Effector memory CD4-positive, alpha-beta T cell (primary cell): ENCODE data around the gene B3GAT1.
"Not testable (repeated sequence)": the region's sequence is repeated elsewhere in the genome, so short reads cannot be mapped to it uniquely, and the experiment has no call there.

Experiments
- DNase-seq, 3 donors: peaks; one replicate each; pipeline ENCODE4 v3.0.0-alpha.2; 2020
- H3K27ac ChIP-seq: 2 replicates; pipeline ENCODE4 v1.7.0; 2013; ENCODE audit warnings: mild to moderate bottlenecking, low read length, moderate library complexity; ENCODE audit not compliant: insufficient read depth, poor library complexity, severe bottlenecking
- H3K27me3 ChIP-seq: replicated peaks from 2 replicates; pipeline ENCODE4 v1.7.0; 2013; ENCODE audit warnings: mild to moderate bottlenecking, low read length; ENCODE audit not compliant: insufficient read depth, control insufficient read depth, poor library complexity, severe bottlenecking
- H3K36me3 ChIP-seq: 2 replicates; pipeline ENCODE4 v1.7.0; 2013; ENCODE audit warnings: mild to moderate bottlenecking, low read length, moderate library complexity; ENCODE audit not compliant: control insufficient read depth, insufficient read depth
- H3K4me1 ChIP-seq: 2 replicates; pipeline ENCODE4 v1.7.0; 2013; ENCODE audit warnings: low read length, mild to moderate bottlenecking; ENCODE audit not compliant: control insufficient read depth, insufficient read depth, poor library complexity, severe bottlenecking
- H3K4me3 ChIP-seq: 2 replicates; pipeline ENCODE4 v1.7.0; 2013; ENCODE audit warnings: low read length, low read depth, mild to moderate bottlenecking; ENCODE audit not compliant: insufficient read depth, poor library complexity, severe bottlenecking
- H3K9me3 ChIP-seq: 2 replicates; pipeline ENCODE4 v1.7.0; 2013; ENCODE audit warnings: mild to moderate bottlenecking, low read length, moderate library complexity; ENCODE audit not compliant: control insufficient read depth

B3GAT1 gene

DNA sequence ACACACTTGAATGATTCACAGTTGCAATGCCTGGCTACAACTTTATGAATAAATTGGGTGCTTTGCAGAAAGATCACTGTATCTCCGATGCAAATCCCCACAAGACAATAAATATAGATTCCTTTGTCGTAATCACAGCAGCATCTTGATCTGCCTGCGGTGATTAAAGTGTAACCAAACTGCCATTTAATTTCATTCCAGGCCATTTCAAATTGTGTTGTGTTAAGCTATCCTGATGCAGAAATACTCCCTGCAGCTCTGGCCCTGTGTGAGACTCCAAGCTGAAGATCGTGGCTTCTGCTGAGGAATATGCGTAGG, 40.8 kb upstream of the B3GAT1 start:
- no peaks in the 10 kb centered on the region for H3K4me1 ChIP-seq
- H3K27me3 ChIP-seq = no peaks in the 10 kb centered on the region
- DNase-seq = no peak
- no peak overlapping the region for H3K4me3 ChIP-seq
- no peak overlapping the region for H3K27ac ChIP-seq
- H3K9me3 ChIP-seq = peaks cover under 1% of the 10 kb centered on the region
- H3K36me3 ChIP-seq = no peaks in the 10 kb centered on the region

DNA sequence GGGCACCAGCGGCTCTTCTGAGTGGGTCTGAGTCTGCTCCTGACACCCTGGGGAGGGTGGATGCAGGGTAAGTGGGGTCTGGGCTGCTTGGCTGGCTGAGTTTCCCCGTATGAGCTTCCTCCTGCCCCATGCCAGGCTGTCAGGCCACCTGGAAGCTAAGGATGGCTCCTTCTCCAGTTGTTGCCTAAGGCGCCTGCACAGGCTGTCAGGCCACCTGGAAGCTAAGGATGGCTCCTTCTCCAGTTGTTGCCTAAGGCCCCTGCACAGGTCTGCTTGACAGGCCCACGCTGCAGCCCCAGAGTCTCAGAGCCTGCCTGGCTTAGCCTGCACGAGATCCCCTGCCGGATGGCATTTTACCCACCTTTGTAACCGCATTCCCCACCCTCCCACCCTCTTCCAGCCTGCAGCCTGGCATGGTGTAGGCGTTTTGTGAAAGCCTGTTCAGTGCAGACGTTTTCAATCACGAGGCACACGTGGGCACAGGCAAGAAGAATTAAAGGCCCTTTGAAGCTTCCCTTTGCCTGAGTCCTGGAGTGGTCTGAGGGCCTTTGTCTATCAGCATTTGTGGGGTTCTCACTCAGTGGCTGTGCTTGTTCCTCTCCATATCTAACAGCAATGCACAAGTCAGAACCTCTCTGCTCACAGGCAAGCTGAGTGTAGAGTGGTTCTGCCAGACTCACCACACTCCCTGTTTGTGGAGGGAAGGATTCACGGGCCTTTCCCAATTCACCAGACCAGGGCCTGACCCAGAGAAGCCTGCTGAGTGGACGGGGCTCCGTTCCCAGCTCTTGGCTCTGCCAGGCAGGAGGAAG, 40.2 kb upstream of the B3GAT1 start:
- Histone ChIP-seq H3K27me3 (no peaks in the 10 kb centered on the region), H3K36me3 (no peaks in the 10 kb centered on the region), H3K4me3 (no peak overlapping the region), H3K27ac (no peak overlapping the region), H3K4me1 (no peaks in the 10 kb centered on the region), H3K9me3 (no peaks in the 10 kb centered on the region)
- no peak for DNase-seq

DNA sequence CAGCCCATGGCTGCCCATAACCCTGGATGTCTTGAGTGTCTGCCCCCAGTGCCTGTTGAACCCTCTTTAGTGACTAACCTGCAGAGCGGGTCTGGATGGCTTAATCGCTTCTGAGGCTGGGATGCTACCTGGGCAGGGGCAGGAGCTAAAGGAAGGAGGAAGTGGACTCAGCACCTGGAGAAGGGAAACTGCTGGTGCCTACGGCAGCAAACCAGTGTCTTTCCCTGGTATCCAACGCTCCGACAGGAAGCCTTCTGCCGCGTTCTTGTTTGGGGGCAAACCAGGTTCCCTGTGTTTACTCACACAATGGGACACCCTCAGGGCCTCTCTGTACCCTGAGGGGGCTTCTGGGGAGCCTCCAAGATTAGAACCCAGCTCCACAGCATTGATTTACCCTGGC, 38.1 kb upstream of the B3GAT1 start:
- H3K27me3 ChIP-seq = no peaks in the 10 kb centered on the region
- H3K4me3 ChIP-seq = no peak overlapping the region
- no peaks in the 10 kb centered on the region for H3K36me3 ChIP-seq
- no peaks in the 10 kb centered on the region for H3K9me3 ChIP-seq
- H3K4me1 ChIP-seq = no peaks in the 10 kb centered on the region
- H3K27ac ChIP-seq = no peak overlapping the region
- DNase-seq = no peak

DNA sequence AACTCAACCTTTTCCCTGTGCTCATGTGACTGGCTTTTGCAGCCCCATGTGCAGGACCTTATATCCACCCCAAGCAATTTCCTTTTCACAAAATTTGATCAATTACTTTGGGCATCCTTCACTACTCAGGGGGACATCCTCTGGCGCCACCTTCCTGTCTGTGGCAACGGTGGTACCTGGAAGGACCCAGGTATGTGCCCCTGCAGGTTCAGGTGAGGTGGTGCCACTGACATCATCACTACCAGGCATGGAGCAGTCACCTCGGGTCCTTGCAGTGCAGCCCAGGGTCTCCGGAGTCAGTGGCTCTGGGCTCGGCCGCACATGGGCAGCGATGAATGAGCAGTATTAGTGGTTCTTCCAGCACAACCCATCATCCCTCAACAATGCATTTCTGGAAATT, 37.7 kb upstream of the B3GAT1 start:
- no peak for DNase-seq
- no peak overlapping the region for H3K27ac ChIP-seq
- H3K9me3 ChIP-seq = no peaks in the 10 kb centered on the region
- no peak overlapping the region for H3K4me3 ChIP-seq
- H3K36me3 ChIP-seq = no peaks in the 10 kb centered on the region
- H3K4me1 ChIP-seq = no peaks in the 10 kb centered on the region
- no peaks in the 10 kb centered on the region for H3K27me3 ChIP-seq

DNA sequence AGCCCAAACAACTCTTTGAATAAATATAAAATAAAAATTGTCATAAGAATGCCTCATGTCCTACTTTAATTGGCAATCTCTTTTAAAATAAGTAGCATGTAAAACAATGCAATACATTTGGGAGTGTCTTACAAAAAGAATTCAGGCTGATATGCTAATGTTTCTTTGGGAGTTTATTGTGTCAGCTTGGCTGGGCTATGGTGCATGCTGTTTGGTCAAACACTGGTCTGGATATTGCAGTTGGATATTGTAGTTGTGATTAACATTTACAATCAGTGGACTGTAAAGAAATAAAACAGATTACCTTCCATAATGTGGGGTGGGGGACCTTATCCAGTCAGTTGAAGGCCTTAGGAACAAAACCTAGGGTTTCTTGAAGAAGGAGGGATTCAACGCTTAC, 37.0 kb upstream of the B3GAT1 start:
- DNase-seq = no peak
- H3K4me1 ChIP-seq = no peaks in the 10 kb centered on the region
- H3K36me3 ChIP-seq = no peaks in the 10 kb centered on the region
- no peaks in the 10 kb centered on the region for H3K9me3 ChIP-seq
- no peak overlapping the region for H3K27ac ChIP-seq
- H3K4me3 ChIP-seq = no peak overlapping the region
- H3K27me3 ChIP-seq = no peaks in the 10 kb centered on the region

DNA sequence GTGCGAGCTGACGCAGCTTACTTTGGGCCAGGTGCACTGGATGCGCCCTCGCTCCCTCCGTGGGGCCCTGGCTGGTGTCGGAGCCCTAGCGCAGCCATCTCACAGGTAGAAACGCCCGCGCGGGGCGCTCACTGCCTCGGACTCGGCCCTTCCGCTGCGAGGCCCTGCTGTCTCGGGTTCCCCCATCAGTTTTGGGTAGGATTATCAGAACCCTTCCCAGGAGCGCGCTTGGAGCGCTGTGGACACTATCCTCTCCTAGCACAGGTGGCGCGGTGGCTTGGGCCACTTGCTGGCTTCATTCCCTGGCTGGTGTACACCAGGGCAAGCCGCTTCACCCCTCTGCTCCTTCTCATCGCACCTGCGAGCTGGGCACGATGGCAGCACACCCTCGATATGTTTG, 35.7 kb upstream of the B3GAT1 start:
- no peak overlapping the region for H3K27ac ChIP-seq
- no peaks in the 10 kb centered on the region for H3K36me3 ChIP-seq
- DNase-seq = no peak
- no peaks in the 10 kb centered on the region for H3K27me3 ChIP-seq
- H3K4me3 ChIP-seq = no peak overlapping the region
- H3K4me1 ChIP-seq = no peaks in the 10 kb centered on the region
- H3K9me3 ChIP-seq = no peaks in the 10 kb centered on the region

DNA sequence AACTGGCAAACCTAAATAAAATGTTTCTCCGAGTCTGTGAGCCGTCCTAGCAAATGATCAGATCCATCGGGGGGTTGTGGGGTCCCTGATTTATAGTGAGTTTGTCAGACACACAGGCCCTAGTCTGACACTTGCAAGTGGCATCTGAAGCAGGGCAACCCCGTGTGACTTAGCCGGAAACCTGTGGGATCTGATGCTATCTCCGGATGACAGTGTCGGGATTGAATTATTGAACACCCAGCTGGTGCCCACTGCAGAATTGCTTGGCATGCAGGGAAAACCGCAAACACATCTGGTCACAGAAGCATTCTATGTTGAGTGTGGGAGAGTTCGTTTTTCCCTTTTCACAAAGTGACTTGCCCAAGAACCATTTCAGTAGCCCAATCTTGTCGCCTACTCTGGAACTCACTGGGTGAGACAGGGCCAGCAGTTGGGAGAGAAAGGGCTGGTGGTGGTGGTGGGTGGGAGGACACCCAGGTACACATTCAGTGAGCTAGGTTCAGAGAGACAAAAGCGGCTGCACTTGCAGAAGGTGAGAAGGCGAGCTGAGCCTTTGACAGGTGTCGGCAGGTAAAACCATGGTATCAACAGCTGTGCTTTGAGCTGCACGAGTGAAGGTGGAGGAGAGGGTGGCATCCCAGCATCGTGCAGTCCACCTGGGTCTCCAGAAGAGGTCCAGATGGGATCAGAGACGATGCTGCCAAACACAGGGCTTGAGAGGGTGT, 33.7 kb upstream of the B3GAT1 start:
- Histone ChIP-seq H3K36me3 (no peaks in the 10 kb centered on the region), H3K4me3 (no peak overlapping the region), H3K4me1 (no peaks in the 10 kb centered on the region), H3K9me3 (no peaks in the 10 kb centered on the region), H3K27ac (no peak overlapping the region), H3K27me3 (no peaks in the 10 kb centered on the region)
- no peak for DNase-seq

DNA sequence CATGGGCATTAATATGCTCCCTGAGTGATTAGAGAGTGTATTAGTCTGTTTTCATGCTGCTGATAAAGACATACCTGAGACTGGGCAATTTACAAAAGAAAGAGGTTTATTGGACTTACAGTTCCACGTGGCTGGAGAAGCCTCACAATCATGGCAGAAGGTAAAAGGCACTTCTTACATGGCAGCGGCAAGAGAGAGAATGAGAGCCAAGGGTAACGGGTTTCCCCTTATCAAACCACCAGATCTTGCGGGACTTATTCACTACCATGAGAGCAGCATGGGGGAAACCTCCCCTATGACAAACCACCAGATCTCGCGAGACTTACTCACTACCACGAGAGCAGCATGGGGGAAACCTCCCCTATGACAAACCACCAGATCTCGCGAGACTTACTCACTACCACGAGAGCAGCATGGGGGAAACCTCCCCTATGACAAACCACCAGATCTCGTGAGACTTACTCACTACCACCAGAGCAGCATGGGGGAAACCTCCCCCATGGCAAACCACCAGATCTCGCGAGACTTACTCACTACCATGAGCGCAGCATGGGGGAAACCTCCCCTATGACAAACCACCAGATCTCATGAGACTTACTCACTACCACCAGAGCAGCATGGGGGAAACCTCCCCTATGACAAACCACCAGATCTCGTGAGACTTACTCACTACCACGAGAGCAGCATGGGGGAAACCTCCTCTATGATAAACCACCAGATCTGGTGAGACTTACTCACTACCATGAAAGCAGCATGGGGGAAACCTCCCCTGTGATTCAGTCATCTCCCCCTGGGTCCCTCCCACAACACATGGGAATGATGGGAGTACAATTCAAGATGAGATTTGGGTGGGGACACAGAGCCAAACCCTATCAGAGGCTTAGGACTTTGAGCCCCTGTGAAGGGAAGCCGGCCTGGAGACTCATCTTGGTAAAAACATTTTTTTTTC, 32.4 kb upstream of the B3GAT1 start:
- DNase-seq, H3K36me3 ChIP-seq, H3K27me3 ChIP-seq, H3K4me3 ChIP-seq, H3K9me3 ChIP-seq, H3K4me1 ChIP-seq, H3K27ac ChIP-seq: not testable (repeated sequence)

DNA sequence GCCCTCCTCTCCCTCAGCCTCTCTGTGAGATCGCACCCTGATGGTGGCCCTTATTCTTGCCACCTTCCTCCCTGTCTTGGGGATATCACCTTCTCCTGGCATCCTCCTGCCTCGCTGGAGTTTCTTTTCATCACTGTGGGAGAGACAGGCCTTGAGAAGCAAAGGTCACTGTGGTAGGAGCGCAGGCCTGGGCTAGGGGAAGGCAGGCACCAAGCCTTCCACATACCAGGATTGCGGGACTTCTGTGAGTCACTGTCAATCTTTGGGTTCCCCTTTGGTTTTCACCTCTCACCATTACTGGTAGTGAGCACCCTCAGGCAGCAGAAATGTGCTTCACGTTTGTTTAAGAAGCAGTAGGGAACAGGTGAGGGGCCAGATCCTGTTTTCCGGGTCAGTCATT, 31.2 kb upstream of the B3GAT1 start:
- H3K4me1 ChIP-seq = no peaks in the 10 kb centered on the region
- no peak overlapping the region for H3K27ac ChIP-seq
- no peak overlapping the region for H3K4me3 ChIP-seq
- no peaks in the 10 kb centered on the region for H3K27me3 ChIP-seq
- no peaks in the 10 kb centered on the region for H3K9me3 ChIP-seq
- no peaks in the 10 kb centered on the region for H3K36me3 ChIP-seq
- DNase-seq = no peak

DNA sequence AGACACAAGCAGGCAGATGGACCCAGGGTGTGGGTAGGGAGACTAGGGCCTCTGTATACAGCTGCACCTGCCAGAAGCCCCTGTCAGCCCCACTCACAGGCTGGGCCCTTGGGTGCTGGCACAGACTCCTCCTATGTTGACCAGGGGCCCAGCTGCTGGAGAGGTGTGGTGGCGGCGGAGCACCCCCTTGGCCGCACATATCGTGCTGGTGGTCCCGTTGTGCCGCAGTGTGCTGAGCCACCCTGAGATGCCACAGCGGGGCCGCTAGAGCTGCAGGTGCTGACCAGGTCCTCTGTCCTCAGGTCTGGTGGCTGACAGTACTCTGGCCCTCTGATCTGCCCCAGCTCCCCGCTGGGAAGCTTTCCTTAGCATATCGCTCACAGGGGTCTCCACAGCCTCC, 30.2 kb upstream of the B3GAT1 start:
- no peaks in the 10 kb centered on the region for H3K27me3 ChIP-seq
- no peak overlapping the region for H3K4me3 ChIP-seq
- H3K27ac ChIP-seq = no peak overlapping the region
- no peaks in the 10 kb centered on the region for H3K9me3 ChIP-seq
- no peaks in the 10 kb centered on the region for H3K36me3 ChIP-seq
- no peak for DNase-seq
- H3K4me1 ChIP-seq = no peaks in the 10 kb centered on the region
